ENCODE results near the gene ZNF792. TPM values are rescaled to one million over a fixed set of nuclear protein-coding genes. Genes with fewer than 3 reads are reported as not detected.

The ZNF792 gene
- total RNA-seq, 2 donors from 2014 or later, result 7.7 to 8.2 TPM

GRCh38 chr19:34991542-34992333, 27.7 kb upstream of the ZNF792 start:
- no peaks in the 10 kb centered on the region for H3K9me3 Mint-ChIP-seq
- no peaks in the 10 kb centered on the region for H3K36me3 Mint-ChIP-seq
- H3K27me3 Mint-ChIP-seq, result no peaks in the 10 kb centered on the region
- H3K4me1 Mint-ChIP-seq (ENCODE audit: low read depth in 2 of 2), result peaks cover 8 to 27% of the 10 kb centered on the region in 2 donors
- peak overlapping the region; percentile 63 for H3K4me3 Mint-ChIP-seq
- DNase-seq (ENCODE audit: low spot score) (no peak), ATAC-seq (no peak)
- H3K27ac Mint-ChIP-seq, result peak overlapping the region in 1 of 2 donors; percentile 39

GRCh38 chr19:34990578-34991192, 26.7 kb upstream of the ZNF792 start:
- Mint-ChIP-seq H3K4me1 (ENCODE audit: low read depth in 2 of 2) (peaks cover 12 to 31% of the 10 kb centered on the region in 2 donors), H3K9me3 (no peaks in the 10 kb centered on the region), H3K27me3 (no peaks in the 10 kb centered on the region), H3K27ac (peak overlapping the region in 1 of 2 donors; percentile 43), H3K36me3 (no peaks in the 10 kb centered on the region), H3K4me3 (no peak overlapping the region)
- DNase-seq (ENCODE audit: low spot score) (no peak), ATAC-seq (no peak)

GRCh38 chr19:34989298-34989697, 25.3 kb upstream of the ZNF792 start:
- Mint-ChIP-seq H3K27ac (peak overlapping the region in 1 of 2 donors; percentile 78), H3K27me3 (no peaks in the 10 kb centered on the region), H3K36me3 (peaks cover 6% of the 10 kb centered on the region), H3K9me3 (no peaks in the 10 kb centered on the region), H3K4me3 (no peak overlapping the region), H3K4me1 (ENCODE audit: low read depth in 2 of 2) (peaks cover 20 to 36% of the 10 kb centered on the region in 2 donors)
- DNase-seq (ENCODE audit: low spot score) (no peak), ATAC-seq (no peak)

- peaks cover 6% of the 10 kb centered on the region for H3K36me3 Mint-ChIP-seq
- H3K4me1 Mint-ChIP-seq (ENCODE audit: low read depth in 2 of 2), result peaks cover 20 to 29% of the 10 kb centered on the region in 2 donors
- no peak for ATAC-seq
- peak overlapping the region in 1 of 2 donors; percentile 78 for H3K27ac Mint-ChIP-seq
- no peak for DNase-seq (ENCODE audit: low spot score)
- no peaks in the 10 kb centered on the region for H3K9me3 Mint-ChIP-seq
- H3K27me3 Mint-ChIP-seq, result no peaks in the 10 kb centered on the region
- no peak overlapping the region for H3K4me3 Mint-ChIP-seq
These were observed 24.1 kb upstream of the ZNF792 start for GRCh38 chr19:34988119-34988518.

GRCh38 chr19:34985249-34986022, 21.4 kb upstream of the ZNF792 start:
- peak; percentile 71 for DNase-seq (ENCODE audit: low spot score)
- Mint-ChIP-seq H3K27me3 (no peaks in the 10 kb centered on the region), H3K36me3 (peaks cover 6% of the 10 kb centered on the region), H3K9me3 (no peaks in the 10 kb centered on the region), H3K4me1 (ENCODE audit: low read depth in 2 of 2) (peaks cover 12 to 16% of the 10 kb centered on the region in 2 donors), H3K27ac (peak overlapping the region; percentile 61 to 69), H3K4me3 (peak overlapping the region; percentile 51)
- peak; percentile 75 to 81 for ATAC-seq

- H3K27ac Mint-ChIP-seq, result no peak overlapping the region
- peaks cover 0 to 2% of the 10 kb centered on the region in 2 donors for H3K27me3 Mint-ChIP-seq
- H3K9me3 Mint-ChIP-seq, result no peaks in the 10 kb centered on the region
- ATAC-seq (no peak), DNase-seq (ENCODE audit: low spot score) (no peak)
- H3K4me1 Mint-ChIP-seq (ENCODE audit: low read depth in 2 of 2), result peaks cover 12 to 14% of the 10 kb centered on the region in 2 donors
- peaks cover 6% of the 10 kb centered on the region for H3K36me3 Mint-ChIP-seq
- no peak overlapping the region for H3K4me3 Mint-ChIP-seq
These were observed 20.3 kb upstream of the ZNF792 start for GRCh38 chr19:34984287-34984686.

- DNase-seq (ENCODE audit: low spot score) (no peak), ATAC-seq (no peak)
- H3K36me3 Mint-ChIP-seq, result peaks cover 6% of the 10 kb centered on the region
- peaks cover 11 to 12% of the 10 kb centered on the region in 2 donors for H3K4me1 Mint-ChIP-seq (ENCODE audit: low read depth in 2 of 2)
- no peak overlapping the region for H3K4me3 Mint-ChIP-seq
- peaks cover 0 to 4% of the 10 kb centered on the region in 2 donors for H3K27me3 Mint-ChIP-seq
- no peak overlapping the region for H3K27ac Mint-ChIP-seq
- no peaks in the 10 kb centered on the region for H3K9me3 Mint-ChIP-seq
These were observed 19.8 kb upstream of the ZNF792 start for GRCh38 chr19:34983786-34984185.

- Mint-ChIP-seq H3K27me3 (peaks cover 0 to 4% of the 10 kb centered on the region in 2 donors), H3K36me3 (peaks cover 6% of the 10 kb centered on the region), H3K27ac (no peak overlapping the region), H3K9me3 (no peaks in the 10 kb centered on the region), H3K4me1 (ENCODE audit: low read depth in 2 of 2) (peaks cover 11 to 12% of the 10 kb centered on the region in 2 donors), H3K4me3 (no peak overlapping the region)
- DNase-seq (ENCODE audit: low spot score) (no peak), ATAC-seq (no peak)
These were observed 18.2 kb upstream of the ZNF792 start for GRCh38 chr19:34982275-34982674.

- Mint-ChIP-seq H3K27ac (no peak overlapping the region), H3K27me3 (peaks cover 0 to 4% of the 10 kb centered on the region in 2 donors), H3K4me1 (ENCODE audit: low read depth in 2 of 2) (peaks cover 1 to 2% of the 10 kb centered on the region in 2 donors), H3K9me3 (peaks cover 4% of the 10 kb centered on the region), H3K4me3 (no peak overlapping the region), H3K36me3 (peaks cover 1% of the 10 kb centered on the region)
- DNase-seq (ENCODE audit: low spot score) (no peak), ATAC-seq (no peak)
These were observed 16.0 kb upstream of the ZNF792 start for GRCh38 chr19:34979819-34980640.

GRCh38 chr19:34976611-34977010, 12.6 kb upstream of the ZNF792 start:
- Mint-ChIP-seq H3K36me3 (no peaks in the 10 kb centered on the region), H3K27me3 (peaks cover 0 to 4% of the 10 kb centered on the region in 2 donors), H3K4me1 (ENCODE audit: low read depth in 2 of 2) (peaks cover 15 to 17% of the 10 kb centered on the region in 2 donors), H3K4me3 (no peak overlapping the region), H3K9me3 (peaks cover 4% of the 10 kb centered on the region), H3K27ac (no peak overlapping the region)
- no peak for ATAC-seq
- no peak for DNase-seq (ENCODE audit: low spot score)

- Mint-ChIP-seq H3K4me3 (no peak overlapping the region), H3K27ac (peak overlapping the region in 1 of 2 donors; percentile 19), H3K36me3 (no peaks in the 10 kb centered on the region), H3K9me3 (peaks cover 4% of the 10 kb centered on the region), H3K27me3 (peaks cover 0 to 3% of the 10 kb centered on the region in 2 donors), H3K4me1 (ENCODE audit: low read depth in 2 of 2) (peaks cover 15 to 17% of the 10 kb centered on the region in 2 donors)
- DNase-seq (ENCODE audit: low spot score) (no peak), ATAC-seq (no peak)
These were observed 11.0 kb upstream of the ZNF792 start for GRCh38 chr19:34975056-34975455.

- H3K27ac Mint-ChIP-seq, result peak overlapping the region in 1 of 2 donors; percentile 19
- peaks cover 4% of the 10 kb centered on the region for H3K9me3 Mint-ChIP-seq
- DNase-seq (ENCODE audit: low spot score), result no peak
- no peaks in the 10 kb centered on the region for H3K36me3 Mint-ChIP-seq
- peaks cover 0 to 3% of the 10 kb centered on the region in 2 donors for H3K27me3 Mint-ChIP-seq
- no peak for ATAC-seq
- H3K4me3 Mint-ChIP-seq, result no peak overlapping the region
- H3K4me1 Mint-ChIP-seq (ENCODE audit: low read depth in 2 of 2), result peaks cover 15 to 17% of the 10 kb centered on the region in 2 donors
These were observed 10.6 kb upstream of the ZNF792 start for GRCh38 chr19:34974646-34975045.

- H3K4me1 Mint-ChIP-seq (ENCODE audit: low read depth in 2 of 2), result peaks cover 15 to 17% of the 10 kb centered on the region in 2 donors
- H3K27me3 Mint-ChIP-seq, result no peaks in the 10 kb centered on the region
- H3K27ac Mint-ChIP-seq, result no peak overlapping the region
- H3K9me3 Mint-ChIP-seq, result peaks cover 4% of the 10 kb centered on the region
- DNase-seq (ENCODE audit: low spot score) (no peak), ATAC-seq (no peak)
- no peaks in the 10 kb centered on the region for H3K36me3 Mint-ChIP-seq
- H3K4me3 Mint-ChIP-seq, result no peak overlapping the region
These were observed 8.2 kb upstream of the ZNF792 start for GRCh38 chr19:34972163-34972705.

Data from natural killer cell treated with Interleukin-12 subunit alpha and Interleukin-12 subunit beta and Interleukin-15 and Interleukin-18, amount 100 ng/mL, for 72 hours (primary cell).